Eye (tissue), 1 donor: ENCODE results near the gene RNASE8.
A peak's percentile ranks its signal among the peaks of the same experiment; 100 is the strongest.
"Not testable (repeated sequence)": the region's sequence is repeated elsewhere in the genome, so short reads cannot be mapped to it uniquely, and the experiment has no call there.

Experiments used
- DNase-seq: peaks from one replicate; pipeline ENCODE4 v3.0.0-alpha.2; 2015

Gene RNASE8

GRCh38 chr14:21057803-21058675 lies at the start of gene RNASE8:
RNASE8 (plus strand) TSS chr14:21057822; CDS start chr14:21057893, 71 bp downstream.
- DNase-seq: no peak

GRCh38 chr14:21009721-21010120 lies 47.9 kb upstream of the RNASE8 start:
- not testable (repeated sequence) for DNase-seq

GRCh38 chr14:21011136-21011535 lies 46.5 kb upstream of the RNASE8 start:
- no peak for DNase-seq

GRCh38 chr14:21014761-21015190 lies 42.8 kb upstream of the RNASE8 start:
- DNase-seq: peak; percentile 97

GRCh38 chr14:21015312-21015711 lies 42.3 kb upstream of the RNASE8 start:
- DNase-seq: no peak

GRCh38 chr14:21016413-21017190 lies 41.0 kb upstream of the RNASE8 start:
- DNase-seq: no peak

GRCh38 chr14:21017528-21018245 lies 39.9 kb upstream of the RNASE8 start:
- DNase-seq: no peak

- DNase-seq: no peak
Observed at GRCh38 chr14:21018286-21018685, 39.3 kb upstream of the RNASE8 start.

- DNase-seq: no peak
Observed at GRCh38 chr14:21018781-21019180, 38.8 kb upstream of the RNASE8 start.

- no peak for DNase-seq
Observed at GRCh38 chr14:21019366-21019765, 38.3 kb upstream of the RNASE8 start.

GRCh38 chr14:21020977-21021545 lies 36.6 kb upstream of the RNASE8 start:
- DNase-seq: no peak

- DNase-seq: no peak
Observed at GRCh38 chr14:21022686-21023085, 34.9 kb upstream of the RNASE8 start.

- DNase-seq: no peak
Observed at GRCh38 chr14:21023174-21023573, 34.4 kb upstream of the RNASE8 start.

- no peak for DNase-seq
Observed at GRCh38 chr14:21023817-21024584, 33.6 kb upstream of the RNASE8 start.

- DNase-seq: peak; percentile 88
Observed at GRCh38 chr14:21024585-21025370, 32.8 kb upstream of the RNASE8 start, which contains the start of gene NDRG2. NDRG2 (minus strand) TSS chr14:21025061; CDS start chr14:21023315, 1,746 bp downstream.

GRCh38 chr14:21025371-21026273 lies 32.0 kb upstream of the RNASE8 start:
- DNase-seq: peak; percentile 86

- no peak for DNase-seq
Observed at GRCh38 chr14:21026274-21026987, 31.2 kb upstream of the RNASE8 start.

- no peak for DNase-seq
Observed at GRCh38 chr14:21026988-21027315, 30.7 kb upstream of the RNASE8 start.

- DNase-seq: no peak
Observed at GRCh38 chr14:21029917-21030316, 27.7 kb upstream of the RNASE8 start, which contains the start of gene TPPP2. TPPP2 (plus strand) TSS chr14:21030217; CDS start chr14:21030582, 365 bp downstream.
